SU-DHL-6 (cell line): ENCODE data around the gene LYRM7.

Experiments
- H2AFZ ChIP-seq: fragments of 200-600 bp; sonication (generic); 2 replicates; pipeline ENCODE4 v1.6.1; 2014; ENCODE audit warnings: low read depth, mild to moderate bottlenecking, moderate library complexity, mixed read lengths, antibody characterized with exemption, low read length; ENCODE audit not compliant: severe bottlenecking
- H3F3A ChIP-seq: fragments of 200-600 bp; shearing (Covaris generic); 2 replicates; pipeline ENCODE4 v1.6.0; 2016; ENCODE audit warnings: antibody characterized with exemption, mild to moderate bottlenecking; ENCODE audit not compliant: insufficient read depth
- H3K27ac ChIP-seq: fragments of 200-600 bp; sonication (generic); 2 replicates; pipeline ENCODE4 v1.5.1; 2016; ENCODE audit warnings: low read depth, mild to moderate bottlenecking, low read length, moderate library complexity, mixed read lengths
- H3K27me3 ChIP-seq: fragments of 200-600 bp; sonication (generic), shearing (Covaris generic); 2 replicates; pipeline ENCODE4 v1.6.0; 2014; ENCODE audit warnings: mild to moderate bottlenecking, low read length
- H3K36me3 ChIP-seq: fragments of 200-600 bp; sonication (generic); 2 replicates; pipeline ENCODE4 v1.6.1; 2014; ENCODE audit warnings: mild to moderate bottlenecking, low read length, mixed read lengths
- H3K4me2 ChIP-seq: fragments of 300-600, 200-600 bp; shearing (Covaris generic), sonication (generic); 2 replicates; pipeline ENCODE4 v1.6.0; 2014; ENCODE audit warnings: low read length, low read depth, mild to moderate bottlenecking; ENCODE audit not compliant: poor library complexity, severe bottlenecking
- H3K4me3 ChIP-seq: fragments of 200-600 bp; sonication (generic); 2 replicates; pipeline ENCODE4 v1.5.1; 2014; ENCODE audit warnings: antibody characterized with exemption, low read length, mild to moderate bottlenecking, mixed read lengths; ENCODE audit not compliant: insufficient read depth, poor library complexity, severe bottlenecking
- H3K79me2 ChIP-seq: fragments of 200-600 bp; sonication (generic); 2 replicates; pipeline ENCODE4 v1.6.1; 2014; ENCODE audit warnings: mild to moderate bottlenecking, low read length, moderate library complexity; ENCODE audit not compliant: insufficient read depth
- H3K9ac ChIP-seq: fragments of 200-600 bp; sonication (generic); 2 replicates; pipeline ENCODE4 v1.7.0; 2014; ENCODE audit warnings: mild to moderate bottlenecking, low read length
- H3K9me2 ChIP-seq: fragments of 200-600 bp; sonication (generic); replicated peaks from 2 replicates; pipeline ENCODE4 v1.6.1; 2014; ENCODE audit warnings: low read length; ENCODE audit not compliant: insufficient read depth
- H3K9me3 ChIP-seq: fragments of 200-600 bp; sonication (generic); 2 replicates; pipeline ENCODE4 v1.6.1; 2014; ENCODE audit warnings: low read length, mixed read lengths; ENCODE audit not compliant: insufficient read depth
- H4K20me1 ChIP-seq: fragments of 200-600 bp; sonication (generic); 2 replicates; pipeline ENCODE4 v1.6.1; 2014; ENCODE audit warnings: low read depth, mild to moderate bottlenecking, antibody characterized with exemption, low read length, moderate library complexity, mixed read lengths
- CTCF ChIP-seq: fragments of 200-600 bp; sonication (generic); IDR thresholded peaks from one replicate; pipeline ENCODE4 v1.5.1; 2017; ENCODE audit warnings: antibody characterized with exemption, mild to moderate bottlenecking, low read length, moderate library complexity; ENCODE audit not compliant: insufficient read depth, poor library complexity, severe bottlenecking
- EZH2phosphoT487 ChIP-seq: fragments of 200-600 bp; sonication (generic), shearing (Covaris generic); conservative IDR thresholded peaks from 2 replicates; pipeline ENCODE4 v1.6.1; 2018; ENCODE audit warnings: mild to moderate bottlenecking, antibody characterized with exemption, low read length, moderate library complexity, mixed read lengths

LYRM7 gene

GRCh38 chr5:131217791-131218190 is 47.0 kb downstream of the LYRM7 start:
- H3K4me3 ChIP-seq, result no peak overlapping the region
- H3K9me3 ChIP-seq, result no peaks in the 10 kb centered on the region
- no peak overlapping the region for H3K4me2 ChIP-seq
- TF ChIP-seq CTCF (no peak), EZH2phosphoT487 (no peak)
- no peak overlapping the region for H2AFZ ChIP-seq
- H3K36me3 ChIP-seq, result no peaks in the 10 kb centered on the region
- no peaks in the 10 kb centered on the region for H3K27me3 ChIP-seq
- peaks cover 22% of the 10 kb centered on the region; the same call in 1 of the 2 replicates for H3F3A ChIP-seq
- no peaks in the 10 kb centered on the region for H3K9me2 ChIP-seq
- H3K27ac ChIP-seq, result no peak overlapping the region
- peaks cover 67% of the 10 kb centered on the region for H3K79me2 ChIP-seq
- H3K9ac ChIP-seq, result no peak overlapping the region
- H4K20me1 ChIP-seq, result no peaks in the 10 kb centered on the region

- peaks cover 5% of the 10 kb centered on the region; the same call in 1 of the 2 replicates for H3K36me3 ChIP-seq
- H3K9ac ChIP-seq, result no peak overlapping the region
- H3K79me2 ChIP-seq, result peaks cover 61% of the 10 kb centered on the region
- H3K27me3 ChIP-seq, result no peaks in the 10 kb centered on the region
- H3K9me2 ChIP-seq, result no peaks in the 10 kb centered on the region
- no peak overlapping the region for H2AFZ ChIP-seq
- TF ChIP-seq EZH2phosphoT487 (no peak), CTCF (no peak)
- H4K20me1 ChIP-seq, result no peaks in the 10 kb centered on the region
- H3F3A ChIP-seq, result peaks cover 18% of the 10 kb centered on the region; the same call in 1 of the 2 replicates
- no peaks in the 10 kb centered on the region for H3K9me3 ChIP-seq
- no peak overlapping the region for H3K4me2 ChIP-seq
- no peak overlapping the region for H3K4me3 ChIP-seq
- H3K27ac ChIP-seq, result no peak overlapping the region
These were observed 47.6 kb downstream of the LYRM7 start for GRCh38 chr5:131218392-131218791.

GRCh38 chr5:131220566-131220965 is 49.8 kb downstream of the LYRM7 start:
- no peak for TF ChIP-seq CTCF
- Histone ChIP-seq H3K9me3 (no peaks in the 10 kb centered on the region), H3K9ac (no peak overlapping the region), H3K9me2 (no peaks in the 10 kb centered on the region), H3K4me3 (no peak overlapping the region), H3K36me3 (peaks cover 6% of the 10 kb centered on the region; the same call in 1 of the 2 replicates), H3K27ac (no peak overlapping the region), H4K20me1 (no peaks in the 10 kb centered on the region), H3K4me2 (no peak overlapping the region), H3K79me2 (peaks cover 40% of the 10 kb centered on the region), H3F3A (peaks cover 7% of the 10 kb centered on the region; the same call in 1 of the 2 replicates), H3K27me3 (no peaks in the 10 kb centered on the region), H2AFZ (no peak overlapping the region)
